ENCODE data around the gene SFMBT1. TPM values are rescaled to one million over a fixed set of nuclear protein-coding genes. Genes with fewer than 3 reads are reported as not detected.

SFMBT1 gene
- total RNA-seq, 1 donor from 2014 or later: 9.8 TPM

GRCh38 chr3:53081318-53081717 is 35.4 kb upstream of the SFMBT1 start:
- no peak overlapping the region for H3K4me3 Mint-ChIP-seq
- no peak for DNase-seq (ENCODE audit: extremely low spot score, unreplicated experiment)
- H3K27me3 Mint-ChIP-seq: no peaks in the 10 kb centered on the region
- H3K9me3 Mint-ChIP-seq: no peaks in the 10 kb centered on the region
- no peak for TF ChIP-seq CTCF (conservative IDR thresholded peaks at IDR 0.05)
- no peak overlapping the region for H3K27ac Mint-ChIP-seq
- peaks cover 12% of the 10 kb centered on the region for H3K4me1 Mint-ChIP-seq (ENCODE audit: unreplicated experiment)
- H3K36me3 Mint-ChIP-seq: no peaks in the 10 kb centered on the region

- no peak for TF ChIP-seq CTCF (conservative IDR thresholded peaks at IDR 0.05)
- no peaks in the 10 kb centered on the region for H3K9me3 Mint-ChIP-seq
- DNase-seq (ENCODE audit: extremely low spot score, unreplicated experiment): no peak
- H3K27me3 Mint-ChIP-seq: no peaks in the 10 kb centered on the region
- peaks cover 12% of the 10 kb centered on the region for H3K4me1 Mint-ChIP-seq (ENCODE audit: unreplicated experiment)
- no peak overlapping the region for H3K27ac Mint-ChIP-seq
- no peaks in the 10 kb centered on the region for H3K36me3 Mint-ChIP-seq
- no peak overlapping the region for H3K4me3 Mint-ChIP-seq
Observed at GRCh38 chr3:53080612-53081205, 34.8 kb upstream of the SFMBT1 start.

- DNase-seq (ENCODE audit: extremely low spot score, unreplicated experiment): no peak
- no peak for TF ChIP-seq CTCF (conservative IDR thresholded peaks at IDR 0.05)
- H3K4me1 Mint-ChIP-seq (ENCODE audit: unreplicated experiment): peaks cover 12% of the 10 kb centered on the region
- H3K36me3 Mint-ChIP-seq: no peaks in the 10 kb centered on the region
- H3K4me3 Mint-ChIP-seq: no peak overlapping the region
- no peaks in the 10 kb centered on the region for H3K9me3 Mint-ChIP-seq
- no peak overlapping the region for H3K27ac Mint-ChIP-seq
- H3K27me3 Mint-ChIP-seq: no peaks in the 10 kb centered on the region
Observed at GRCh38 chr3:53079791-53080555, 34.1 kb upstream of the SFMBT1 start.

- Mint-ChIP-seq H3K4me3 (no peak overlapping the region), H3K36me3 (no peaks in the 10 kb centered on the region), H3K4me1 (ENCODE audit: unreplicated experiment) (peaks cover 6% of the 10 kb centered on the region), H3K27ac (no peak overlapping the region), H3K27me3 (no peaks in the 10 kb centered on the region), H3K9me3 (no peaks in the 10 kb centered on the region)
- TF ChIP-seq CTCF (conservative IDR thresholded peaks at IDR 0.05): no peak
- no peak for DNase-seq (ENCODE audit: extremely low spot score, unreplicated experiment)
Observed at GRCh38 chr3:53079147-53079546, 33.3 kb upstream of the SFMBT1 start.

- H3K9me3 Mint-ChIP-seq: no peaks in the 10 kb centered on the region
- H3K36me3 Mint-ChIP-seq: no peaks in the 10 kb centered on the region
- DNase-seq (ENCODE audit: extremely low spot score, unreplicated experiment): no peak
- H3K27ac Mint-ChIP-seq: no peak overlapping the region
- TF ChIP-seq CTCF (conservative IDR thresholded peaks at IDR 0.05): no peak
- peaks cover under 1% of the 10 kb centered on the region for H3K4me1 Mint-ChIP-seq (ENCODE audit: unreplicated experiment)
- H3K27me3 Mint-ChIP-seq: no peaks in the 10 kb centered on the region
- no peak overlapping the region for H3K4me3 Mint-ChIP-seq
Observed at GRCh38 chr3:53078656-53079055, 32.8 kb upstream of the SFMBT1 start.

Data from type B pancreatic cell (in vitro differentiated cells).